HTERT RPE-1 (cell line): ENCODE measurements around the gene SERTAD1.

Experiments used
- in situ Hi-C: fragments of 300-500 bp; cut with MboI; formaldehyde crosslinking; loops from 4 replicates; pipeline ENCODE4 v1.14.3; 2020; ENCODE audit warnings: low sequenced_read_pairs

Gene SERTAD1

GRCh38 chr19:40407714-40408597 is 17.8 kb downstream of the SERTAD1 start:
- in situ Hi-C loops: no loop called here

DNA sequence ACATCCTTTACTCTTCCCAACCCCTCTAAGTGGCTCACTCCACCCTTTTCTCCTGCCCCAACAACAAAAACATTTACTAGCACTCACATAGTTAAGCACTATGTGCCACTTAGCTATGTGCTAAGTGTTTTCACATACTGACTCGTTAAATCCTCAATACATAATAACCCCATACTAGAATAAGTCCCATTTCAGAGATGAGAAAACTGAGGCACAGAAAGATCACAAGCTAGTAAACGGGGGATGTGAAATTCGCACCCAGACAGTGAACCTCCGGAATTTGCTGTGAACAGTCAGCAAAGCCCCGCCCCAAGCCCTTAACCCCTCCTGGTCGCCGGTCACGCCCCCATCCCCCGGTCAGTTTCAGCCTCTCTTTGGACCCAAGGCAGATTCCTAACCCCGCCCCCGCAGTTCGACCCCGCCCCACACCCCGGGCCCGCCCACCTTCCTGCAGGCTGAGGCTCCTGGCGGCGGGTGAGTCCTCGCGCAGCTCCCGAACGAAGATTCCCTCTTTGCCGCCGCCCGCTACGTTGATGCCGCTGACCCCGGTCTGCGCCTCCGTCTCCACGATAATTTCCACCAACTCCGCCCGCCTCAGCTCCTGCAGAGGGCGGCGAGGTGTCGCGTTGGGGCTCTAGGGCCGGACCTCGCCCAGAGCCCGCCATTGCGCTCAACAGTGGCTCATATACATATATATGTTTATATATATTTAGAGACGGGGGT is 22.4 kb downstream of the SERTAD1 start:
- in situ Hi-C loops: no loop called here

DNA sequence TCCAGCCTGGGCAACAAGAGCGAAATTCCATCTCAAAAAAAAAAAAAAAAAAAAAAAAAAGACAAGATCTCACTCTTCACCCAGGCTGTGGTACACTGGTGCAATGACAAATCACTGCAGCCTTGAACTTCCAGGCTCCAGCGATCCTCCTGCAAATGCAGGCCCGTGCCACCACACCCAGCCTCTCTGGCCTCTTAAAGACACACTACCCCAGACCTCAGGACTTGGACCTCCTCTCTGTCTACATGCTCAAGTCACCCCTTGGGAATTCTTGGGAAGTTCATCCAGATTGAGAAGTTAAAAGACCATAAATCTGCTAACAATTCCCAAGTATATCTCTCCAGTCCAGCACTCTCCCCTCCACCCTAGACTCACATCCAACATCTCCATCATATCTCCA is 25.2 kb downstream of the SERTAD1 start:
- in situ Hi-C loops: no loop called here

- in situ Hi-C loops: no loop called here
Measured at GRCh38 chr19:40398417-40399131, 27.2 kb downstream of the SERTAD1 start.

GRCh38 chr19:40397568-40397906 is 28.3 kb downstream of the SERTAD1 start:
- in situ Hi-C loops: no loop called here

GRCh38 chr19:40396886-40397567 is 28.8 kb downstream of the SERTAD1 start:
- in situ Hi-C loops: no loop called here

- in situ Hi-C loops: no loop called here
Measured at GRCh38 chr19:40395956-40396355, 29.8 kb downstream of the SERTAD1 start.

DNA sequence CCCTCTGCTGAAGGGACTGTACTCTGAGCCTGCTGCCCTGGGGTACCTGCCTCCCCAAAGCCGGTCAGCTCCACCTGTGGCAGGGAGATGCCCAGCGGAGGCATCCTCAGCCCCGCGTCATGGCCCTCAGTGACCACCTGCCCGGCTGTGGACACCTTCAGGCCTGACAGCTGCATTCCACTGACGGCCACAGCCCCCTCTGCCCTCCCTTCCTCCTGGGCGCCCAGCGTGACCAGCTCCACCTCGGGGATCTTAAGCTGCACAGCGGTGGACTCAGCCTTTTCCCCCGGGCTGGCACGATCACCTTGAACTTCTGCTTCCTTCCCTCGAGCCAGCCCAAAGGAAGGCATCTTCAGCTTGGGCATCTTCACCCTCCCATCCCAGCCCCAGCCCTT is 31.0 kb downstream of the SERTAD1 start:
- in situ Hi-C loops: no loop called here

- in situ Hi-C loops: no loop called here
Measured at GRCh38 chr19:40393894-40394815, 31.6 kb downstream of the SERTAD1 start.

DNA sequence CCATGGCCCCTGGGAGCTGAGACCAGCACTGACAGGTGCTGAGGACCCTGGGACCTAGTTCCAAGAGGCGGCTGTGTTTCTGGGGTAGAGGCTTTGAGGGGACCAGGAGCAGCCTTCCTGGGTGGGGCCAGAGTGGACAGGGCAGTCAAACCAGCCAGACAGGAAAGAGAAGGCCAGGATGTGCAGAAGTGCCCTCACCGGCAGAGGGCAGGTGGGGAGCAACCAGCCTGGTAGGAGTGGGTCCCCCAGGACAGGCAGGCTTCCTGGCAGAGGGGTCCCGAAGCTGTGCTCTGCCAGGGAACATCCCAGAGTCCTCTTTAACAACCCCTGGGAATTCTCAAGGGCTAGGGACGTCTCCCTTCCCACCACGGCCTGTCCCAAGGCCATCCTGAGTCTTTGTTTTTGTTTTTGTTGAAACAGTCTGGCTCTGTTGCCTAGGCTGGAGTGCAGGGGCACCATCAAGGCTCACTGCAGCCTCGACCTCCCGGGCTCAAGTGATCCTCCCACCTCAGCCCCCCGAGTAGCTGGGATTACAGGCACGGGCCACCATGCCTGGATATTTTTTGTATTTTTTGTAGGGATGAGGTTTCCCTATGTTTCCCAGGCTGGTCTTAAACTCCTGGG is 32.8 kb downstream of the SERTAD1 start:
- in situ Hi-C loops: no loop called here

DNA sequence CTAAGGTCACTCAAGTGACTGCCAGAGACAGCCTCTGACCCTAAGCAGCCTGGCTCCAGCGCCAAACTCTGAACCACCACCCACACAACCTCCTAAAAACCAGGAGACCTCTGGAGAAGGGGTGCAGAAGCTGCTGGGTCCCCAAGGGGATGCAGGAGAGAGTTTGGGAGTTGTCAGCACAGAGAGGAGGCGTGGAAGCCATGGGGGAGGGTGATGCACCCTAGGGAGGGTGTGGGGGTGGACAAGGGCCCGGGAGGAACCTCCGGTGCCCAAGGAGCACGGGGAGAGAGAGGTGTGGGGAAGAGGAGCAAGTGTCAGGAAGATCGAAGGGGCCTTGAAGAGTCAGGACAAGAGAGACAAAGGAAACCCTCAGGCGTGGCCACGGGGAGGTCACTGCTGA is 33.7 kb downstream of the SERTAD1 start:
- in situ Hi-C loops: no loop called here

DNA sequence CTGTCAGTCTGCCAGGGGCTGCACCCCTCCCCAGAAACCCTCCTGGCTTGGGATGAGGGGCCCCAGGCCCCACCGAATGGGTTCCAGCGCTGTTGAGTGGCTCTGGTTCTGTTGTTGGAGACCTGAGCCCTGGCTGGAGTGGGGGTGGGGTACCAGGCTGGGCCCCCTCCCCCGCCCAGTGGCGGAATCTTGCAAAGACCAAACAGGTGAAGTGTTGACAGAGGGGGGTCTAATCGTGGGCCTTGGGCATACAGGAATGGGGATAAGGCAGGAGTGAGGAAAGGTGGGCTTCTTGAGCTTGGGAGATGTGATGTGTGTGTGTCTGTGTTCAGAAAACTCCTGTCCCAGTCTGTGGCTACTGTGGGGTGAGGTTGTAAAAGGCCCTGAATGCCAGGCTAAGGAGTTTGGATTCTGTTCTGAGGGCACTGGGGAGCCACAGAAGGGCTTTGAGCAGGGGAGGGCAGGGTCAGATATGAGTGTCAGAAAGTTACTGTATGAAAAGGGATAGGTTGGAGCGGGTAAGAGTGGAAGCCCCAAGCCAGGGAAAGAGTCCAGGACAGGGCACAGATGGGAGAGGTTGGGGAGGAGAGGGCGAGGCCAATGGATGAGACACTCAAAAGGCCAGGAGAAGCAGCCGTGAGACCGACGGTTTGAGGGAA is 35.6 kb downstream of the SERTAD1 start, which contains the start of gene HIPK4:
Gene HIPK4 (minus strand): TSS at position 98 of the 659 bp plus-strand sequence. CDS start 279 bp downstream, outside the sequence.
- in situ Hi-C loops: no loop called here

- in situ Hi-C loops: no loop called here
Measured at GRCh38 chr19:40389404-40390083, 36.2 kb downstream of the SERTAD1 start.

DNA sequence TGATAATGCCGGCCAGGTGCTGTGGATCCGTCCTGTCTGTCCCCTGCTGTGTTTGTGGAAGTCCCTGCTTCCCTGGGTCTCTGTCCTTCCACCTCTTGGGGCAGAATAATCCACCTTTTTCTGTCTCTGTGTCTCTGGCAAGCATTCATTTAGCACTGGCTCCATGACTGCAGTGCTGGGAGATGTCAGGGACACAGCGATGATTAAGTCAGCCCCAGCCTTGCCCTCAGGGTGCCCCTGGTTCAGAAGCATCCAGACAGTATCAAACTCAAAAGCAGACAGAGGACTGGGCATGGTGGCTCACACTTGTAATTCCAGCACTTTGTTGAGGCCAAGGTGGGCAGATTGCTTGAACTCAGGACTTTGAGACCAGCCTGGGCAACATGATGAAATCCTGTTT is 37.3 kb downstream of the SERTAD1 start:
- in situ Hi-C loops: no loop called here

- in situ Hi-C loops: no loop called here
Measured at GRCh38 chr19:40387155-40387554, 38.6 kb downstream of the SERTAD1 start.

- in situ Hi-C loops: no loop called here
Measured at GRCh38 chr19:40383668-40384248, 42.0 kb downstream of the SERTAD1 start.

GRCh38 chr19:40381321-40381720 is 44.5 kb downstream of the SERTAD1 start:
- in situ Hi-C loops: no loop called here
